ENCODE measurements around the gene OSBPL7.

- TF ChIP-seq POLR2A (IDR thresholded peaks at IDR 0.05) (no peak), CTCF (IDR thresholded peaks at IDR 0.05) (no peak), EP300 (IDR thresholded peaks at IDR 0.05) (no peak)
These were observed 36.2 kb upstream of the OSBPL7 start for GRCh38 chr17:47857551-47858455.
